KOPT-K1 (cell line): Measurements from ENCODE around the gene P2RX3.

Source experiments
- H3K27ac ChIP-seq: fragments of 200-600 bp; sonication (generic); 2 replicates; pipeline ENCODE4 v1.5.1; 2016; ENCODE audit warnings: antibody characterized with exemption, mild to moderate bottlenecking, low read depth, low read length; ENCODE audit not compliant: poor library complexity, severe bottlenecking
- H3K36me3 ChIP-seq: fragments of 200-600 bp; sonication (generic); 2 replicates; pipeline ENCODE4 v1.5.1; 2017; ENCODE audit warnings: antibody characterized with exemption, mild to moderate bottlenecking, low read length, moderate library complexity; ENCODE audit not compliant: insufficient read depth
- H3K9me3 ChIP-seq: fragments of 200-600 bp; sonication (generic); 2 replicates; pipeline ENCODE4 v1.5.1; 2017; ENCODE audit warnings: antibody characterized with exemption, low read length, mild to moderate bottlenecking; ENCODE audit not compliant: insufficient read depth, poor library complexity, severe bottlenecking

Gene P2RX3

GRCh38 chr11:57315491-57315890 is 22.7 kb upstream of the P2RX3 start:
- peaks cover 19% of the 10 kb centered on the region; the same call in 1 of the 2 replicates for H3K36me3 ChIP-seq
- no peaks in the 10 kb centered on the region for H3K9me3 ChIP-seq
- peak overlapping the region; percentile 47 for H3K27ac ChIP-seq

GRCh38 chr11:57316017-57316416 is 22.1 kb upstream of the P2RX3 start:
- H3K27ac ChIP-seq, result peak overlapping the region; percentile 47
- peaks cover 19% of the 10 kb centered on the region; the same call in 1 of the 2 replicates for H3K36me3 ChIP-seq
- H3K9me3 ChIP-seq, result no peaks in the 10 kb centered on the region

GRCh38 chr11:57318178-57318577 is 20.0 kb upstream of the P2RX3 start:
- peaks cover 19% of the 10 kb centered on the region; the same call in 1 of the 2 replicates for H3K36me3 ChIP-seq
- H3K9me3 ChIP-seq, result no peaks in the 10 kb centered on the region
- H3K27ac ChIP-seq, result no peak overlapping the region

GRCh38 chr11:57320067-57320718 is 18.0 kb upstream of the P2RX3 start:
- peaks cover 19% of the 10 kb centered on the region; the same call in 1 of the 2 replicates for H3K36me3 ChIP-seq
- H3K27ac ChIP-seq, result no peak overlapping the region
- no peaks in the 10 kb centered on the region for H3K9me3 ChIP-seq

- Histone ChIP-seq H3K36me3 (peaks cover 23% of the 10 kb centered on the region), H3K9me3 (no peaks in the 10 kb centered on the region), H3K27ac (no peak overlapping the region)
Observed at GRCh38 chr11:57320719-57321387, 17.3 kb upstream of the P2RX3 start.

GRCh38 chr11:57321388-57322255 is 16.5 kb upstream of the P2RX3 start:
- Histone ChIP-seq H3K9me3 (no peaks in the 10 kb centered on the region), H3K27ac (no peak overlapping the region), H3K36me3 (peaks cover 28% of the 10 kb centered on the region)

- Histone ChIP-seq H3K36me3 (peaks cover 28% of the 10 kb centered on the region), H3K9me3 (no peaks in the 10 kb centered on the region), H3K27ac (no peak overlapping the region)
Observed at GRCh38 chr11:57322256-57323166, 15.6 kb upstream of the P2RX3 start.

GRCh38 chr11:57323167-57323854 is 14.8 kb upstream of the P2RX3 start:
- no peak overlapping the region for H3K27ac ChIP-seq
- H3K9me3 ChIP-seq, result no peaks in the 10 kb centered on the region
- H3K36me3 ChIP-seq, result peaks cover 29% of the 10 kb centered on the region

GRCh38 chr11:57323855-57324153 is 14.3 kb upstream of the P2RX3 start:
- H3K36me3 ChIP-seq, result peaks cover 34% of the 10 kb centered on the region
- no peaks in the 10 kb centered on the region for H3K9me3 ChIP-seq
- H3K27ac ChIP-seq, result no peak overlapping the region

- Histone ChIP-seq H3K9me3 (no peaks in the 10 kb centered on the region), H3K36me3 (peaks cover 39% of the 10 kb centered on the region), H3K27ac (peak overlapping the region; percentile 66)
Observed at GRCh38 chr11:57324154-57324885, 13.8 kb upstream of the P2RX3 start.

- H3K36me3 ChIP-seq, result peaks cover 47% of the 10 kb centered on the region
Observed at GRCh38 chr11:57324886-57325734, 13.0 kb upstream of the P2RX3 start, which contains the start of gene TNKS1BP1. TNKS1BP1 (minus strand) TSS chr11:57324952; CDS start chr11:57321885, 3,067 bp downstream.

GRCh38 chr11:57325735-57326048 is 12.5 kb upstream of the P2RX3 start:
- Histone ChIP-seq H3K36me3 (peaks cover 52% of the 10 kb centered on the region), H3K27ac (peak overlapping the region; percentile 66), H3K9me3 (no peaks in the 10 kb centered on the region)

More at GRCh38 chr11:57324886-57325734, 13.0 kb upstream of the P2RX3 start, which contains the start of gene TNKS1BP1:
- Histone ChIP-seq H3K27ac (peak within 1 kb of the TSS; percentile 66), H3K9me3 (no peaks in the 10 kb centered on the region)

- Histone ChIP-seq H3K9me3 (no peaks in the 10 kb centered on the region), H3K27ac (no peak overlapping the region), H3K36me3 (peaks cover 73% of the 10 kb centered on the region)
Observed at GRCh38 chr11:57327721-57328120, 10.4 kb upstream of the P2RX3 start.
